GM12878 (cell line): Measurements from ENCODE around the gene CBFA2T3. TPM values are rescaled to one million over a fixed set of nuclear protein-coding genes. Genes with fewer than 3 reads are reported as not detected.

Source experiments
- ATAC-seq: fragments of 200-7000 bp; cut with Tn5 transposase; 3 replicates; pipeline ENCODE4 v1.9.1; 2020; ENCODE audit warnings: mild to moderate bottlenecking, moderate library complexity
- BruUV-seq: library from RNA; stranded (reverse); fragments of 400-500 nt; replicated peaks from 2 replicates; lab custom pipeline; 2021; lab: Mats Ljungman, UMichigan
- CTCF ChIA-PET: fragments of 300-600 bp; sonication (Branson Sonifier 250); formaldehyde crosslinking; extraction: SDS; loops from one replicate; lab custom pipeline; 2021; ENCODE audit warnings: inconsistent platforms; lab: Yijun Ruan, JAX
- POLR2A ChIA-PET: fragments of 350-600 bp; formaldehyde crosslinking; extraction: SDS; loops from one replicate; lab custom pipeline; 2021; ENCODE audit warnings: inconsistent platforms; lab: Charles Lee
- RAD21 ChIA-PET: fragments of 300-600 bp; sonication (Branson Sonifier 250); formaldehyde crosslinking; loops from one replicate; lab custom pipeline; 2023; ENCODE audit warnings: antibody characterized with exemption; ENCODE audit not compliant: unreplicated experiment; lab: Charles Lee
- SMC1A ChIA-PET: fragments of 300-600 bp; sonication (Branson Sonifier 250); formaldehyde crosslinking; loops from one replicate; lab custom pipeline; 2023; ENCODE audit not compliant: unreplicated experiment, uncharacterized antibody; lab: Charles Lee
- DNase-seq: peaks from one replicate; pipeline ENCODE4 v3.0.0-alpha.2; 2011; ENCODE audit warnings: low read depth, low spot score
- FAIRE-seq: peaks from 3 replicates; lab custom pipeline; 2011; peaks lifted over from hg19 to GRCh38; lab: Jason Lieb, UNC
- H2AFZ ChIP-seq: 2 replicates; pipeline ENCODE4 v1.6.0; 2011; ENCODE audit warnings: low read depth, low read length, control low read depth; ENCODE audit not compliant: control insufficient read depth
- H3K27ac ChIP-seq: 2 replicates; pipeline ENCODE4 v1.5.1; 2011; ENCODE audit warnings: control low read depth; ENCODE audit not compliant: control insufficient read depth, insufficient read depth
- H3K27me3 ChIP-seq, 2 experiments: replicated peaks in 1 of 2; 2 replicates each; pipeline versions ENCODE4 v1.6.0 to v1.6.1; 2011; ENCODE audit warnings: low read length in 1 of 2; ENCODE audit not compliant: control insufficient read depth in 2 of 2, insufficient read depth in 2 of 2
- H3K36me3 ChIP-seq, 2 experiments: 2 replicates each; pipeline ENCODE4 v1.5.1; 2011; ENCODE audit warnings: low read length in 1 of 2; ENCODE audit not compliant: control insufficient read depth in 2 of 2, insufficient read depth in 2 of 2
- H3K4me1 ChIP-seq: 2 replicates; pipeline ENCODE4 v1.6.1; 2011; ENCODE audit warnings: mild to moderate bottlenecking, low read length, moderate library complexity, mixed read lengths; ENCODE audit not compliant: control insufficient read depth, insufficient read depth
- H3K4me2 ChIP-seq: 2 replicates; pipeline ENCODE4 v1.6.0; 2011; ENCODE audit warnings: control low read depth; ENCODE audit not compliant: control insufficient read depth, insufficient read depth
- H3K4me3 ChIP-seq: fragments of 200-600 bp; sonication (generic); 2 replicates; pipeline ENCODE4 v1.5.1; 2016
- H3K79me2 ChIP-seq: 2 replicates; pipeline ENCODE4 v1.6.0; 2011; ENCODE audit warnings: low read length; ENCODE audit not compliant: control insufficient read depth, insufficient read depth
- H3K9ac ChIP-seq: 2 replicates; pipeline ENCODE4 v1.8.0; 2011; ENCODE audit warnings: low read length, control low read depth, mixed read lengths; ENCODE audit not compliant: control insufficient read depth, insufficient read depth
- H3K9me3 ChIP-seq: replicated peaks from 3 replicates; pipeline ENCODE4 v1.5.1; 2011; ENCODE audit warnings: mild to moderate bottlenecking, low read length; ENCODE audit not compliant: control insufficient read depth, insufficient read depth
- H4K20me1 ChIP-seq: 2 replicates; pipeline ENCODE4 v1.6.0; 2011; ENCODE audit not compliant: control insufficient read depth, insufficient read depth
- ATF2 ChIP-seq: IDR thresholded peaks from 2 replicates; pipeline ENCODE4 v1.6.1; 2012; ENCODE audit warnings: low read length, inconsistent platforms
- BCL11A ChIP-seq: IDR thresholded peaks from 2 replicates; pipeline ENCODE4 v1.6.1; 2011; ENCODE audit warnings: low read depth, low read length
- CBX5 ChIP-seq: sonication (generic); IDR thresholded peaks from 2 replicates; pipeline ENCODE4 v1.6.1; 2016; ENCODE audit warnings: low read depth, moderate library complexity, mild to moderate bottlenecking, inconsistent platforms
- CUX1 ChIP-seq: IDR thresholded peaks from 2 replicates; pipeline ENCODE4 v1.6.1; 2012; ENCODE audit warnings: improper control_type of control experiment, low read depth, low read length; ENCODE audit not compliant: insufficient replicate concordance
- FOXK2 ChIP-seq: fragments of 450-650 bp; IDR thresholded peaks from 2 replicates; pipeline ENCODE4 v1.6.1; 2017; ENCODE audit warnings: mild to moderate bottlenecking, moderate library complexity
- HDGF ChIP-seq: fragments of 450-650 bp; IDR thresholded peaks from 2 replicates; pipeline ENCODE4 v1.6.1; 2016; ENCODE audit warnings: antibody characterized with exemption
- IRF5 ChIP-seq: fragments of 450-650 bp; IDR thresholded peaks from 2 replicates; pipeline ENCODE4 v1.6.1; 2017; ENCODE audit warnings: borderline replicate concordance
- JUND ChIP-seq: IDR thresholded peaks from 2 replicates; pipeline ENCODE4 v1.6.1; 2012; ENCODE audit warnings: low read depth, mild to moderate bottlenecking, low read length, improper control_type of control experiment, moderate library complexity
- MYC ChIP-seq: IDR thresholded peaks from 2 replicates; pipeline ENCODE4 v1.6.1; 2011; ENCODE audit warnings: mild to moderate bottlenecking, low read length, moderate library complexity, inconsistent platforms; ENCODE audit not compliant: insufficient read depth, insufficient replicate concordance, insufficient read length, severe bottlenecking
- PAX8 ChIP-seq: fragments of 450-650 bp; IDR thresholded peaks from 2 replicates; pipeline ENCODE4 v1.6.1; 2017; ENCODE audit warnings: mild to moderate bottlenecking, moderate library complexity
- RCOR1 ChIP-seq: conservative IDR thresholded peaks from 2 replicates; pipeline ENCODE4 v1.6.1; 2012; ENCODE audit warnings: low read depth, low read length, improper control_type of control experiment
- SUPT20H ChIP-seq: IDR thresholded peaks from 2 replicates; pipeline ENCODE4 v1.6.1; 2011; ENCODE audit warnings: low read depth, mild to moderate bottlenecking, low read length, moderate library complexity, borderline replicate concordance; ENCODE audit not compliant: control insufficient read depth
- TCF12 ChIP-seq: IDR thresholded peaks from 2 replicates; pipeline ENCODE4 v1.6.1; 2011; ENCODE audit warnings: low read depth, mild to moderate bottlenecking, low read length
- WGBS: methylation state at CpG from one replicate; pipeline ENCODE4 v1.1.6; 2016; ENCODE audit warnings: low lambda C conversion rate; ENCODE audit not compliant: insufficient replicate concordance, insufficient coverage; ENCODE audit errors: missing lambda C conversion rate; 5-methylcytosine and 5-hydroxymethylcytosine counted together
- in situ Hi-C: fragments of 300-500 bp; cut with MboI; formaldehyde crosslinking; loops from 9 replicates; pipeline ENCODE4 v1.14.3; 2018; ENCODE audit warnings: mixed read lengths
- intact Hi-C: fragments of 100-400 bp; cut with micrococcal nuclease; formaldehyde crosslinking; loops from one replicate; pipeline ENCODE4 v1.14.2; 2022; ENCODE audit not compliant: unreplicated experiment
- polyA plus RNA-seq, 11 experiments: library from polyadenylated mRNA; depleted of rRNA in 4 of 11; unstranded in 6 of 11; stranded (reverse) in 5 of 11; fragments of >200 nt; fragmentation: Nextera tagmentation in 4 of 11; fragmentation: Illumina TruSeq in 1 of 11; extraction: Ambion mirVana in 4 of 11; extraction: Trizol in 1 of 11; gene quantifications; 1 replicate in 1 of 11; 2 replicates in 10 of 11; pipeline versions ENCODE4 v1.2.1 to v1.2.3, GENCODE V29; 2011 to 2016; ENCODE audit warnings: inconsistent platforms in 2 of 11, missing spikeins in 2 of 11, low read depth in 1 of 11
- total RNA-seq, 4 experiments: library from RNA; depleted of rRNA in 3 of 4; stranded (reverse); fragments of >200 nt in 3 of 4; fragmentation: Illumina TruSeq in 1 of 4; extraction: Trizol in 1 of 4; gene quantifications; 2 replicates each; pipeline versions ENCODE4 v1.2.1 to v1.2.3, GENCODE V29; 2013 to 2021

CBFA2T3 gene
- total and polyA plus RNA-seq, 10 of the 15 experiments (the other 5 are each of a cell fraction or from before 2014, with no cell fraction given), result 0.69 to 42.6 (median 4.5) TPM

- H3K9me3 ChIP-seq, result no peaks in the 10 kb centered on the region
- peaks cover 67% of the 10 kb centered on the region for H3K4me1 ChIP-seq
- ChIA-PET CTCF (no interaction called here), SMC1A (interaction anchor here (1.7 kb wide), 1 partner anchor 16 kb away, joined by 3 read pairs; no protein-coding TSS in a partner anchor), RAD21 (interaction anchor here (1.1 to 3.9 kb wide), 2 partner anchors 10 to 87 kb away, joined by 3 to 37 read pairs; no protein-coding TSS in a partner anchor), POLR2A (interaction anchor here (2.6 kb wide), 1 partner anchor 10 kb away, joined by 11 read pairs; no protein-coding TSS in a partner anchor)
- peak overlapping the region; percentile 96 for H3K4me2 ChIP-seq
- H3K27ac ChIP-seq, result peak overlapping the region; percentile 98
- TSS peak; percentile 33 for BruUV-seq
- ATAC-seq (no peak), DNase-seq (no peak), FAIRE-seq (no peak)
- peaks cover 90% of the 10 kb centered on the region for H3K79me2 ChIP-seq
- intact Hi-C loops, result loop anchor here (5.0 kb wide), 1 partner anchor 37 kb away; no protein-coding TSS in a partner anchor
- no peak overlapping the region for H2AFZ ChIP-seq
- no peaks in the 10 kb centered on the region for H3K27me3 ChIP-seq
- WGBS, result 8% methylated on average over 25 of the region's 27 CpGs
- in situ Hi-C loops, result no loop called here
- H3K9ac ChIP-seq, result peak overlapping the region; percentile 85
- H4K20me1 ChIP-seq, result no peaks in the 10 kb centered on the region
- H3K36me3 ChIP-seq, result peaks cover 0 to 8% of the 10 kb centered on the region in 2 experiments; a peak in 2 of 4 replicates
- H3K4me3 ChIP-seq, result peak overlapping the region; percentile 93
- no peak for TF ChIP-seq JUND
- TF ChIP-seq BCL11A, result 0 out of 2 replicates have a peak, but pooled peaks have one; percentile 23
- TF ChIP-seq RCOR1, result no peak
- TF ChIP-seq CBX5, result no peak
- no peak for TF ChIP-seq PAX8
- peak; percentile 76 for TF ChIP-seq TCF12
- TF ChIP-seq ATF2, result no peak
- peak; percentile 93 for TF ChIP-seq CUX1
- no peak for TF ChIP-seq MYC
- TF ChIP-seq SUPT20H, result no peak
- TF ChIP-seq FOXK2, result no peak
- no peak for TF ChIP-seq HDGF
- TF ChIP-seq IRF5, result no peak
These were observed 2.7 kb downstream of the CBFA2T3 start for GRCh38 chr16:88974080-88974915.
